Right renal cortex interstitium (tissue), 3 donors: Measurements from ENCODE around the gene PLK5. TPM values are rescaled to one million over a fixed set of nuclear protein-coding genes. Genes with fewer than 3 reads are reported as not detected.
"Not testable (repeated sequence)": the region's sequence is repeated elsewhere in the genome, so short reads cannot be mapped to it uniquely, and the experiment has no call there.

Source experiments
- DNase-seq, 3 donors: peaks; one replicate each; pipeline ENCODE4 v3.0.0-alpha.2; 2013; ENCODE audit warnings: low read depth in 3 of 3, low spot score in 2 of 3
- polyA plus RNA-seq, 3 donors: library from polyadenylated mRNA; unstranded; fragments of 120-200 nt; gene quantifications; one replicate each; pipeline ENCODE4 v1.2.1, GENCODE V29; 2013; ENCODE audit not compliant: insufficient read length in 3 of 3

Gene PLK5
- polyA plus RNA-seq, 3 donors, result 0.07 to 0.16 (median 0.11) TPM

DNA sequence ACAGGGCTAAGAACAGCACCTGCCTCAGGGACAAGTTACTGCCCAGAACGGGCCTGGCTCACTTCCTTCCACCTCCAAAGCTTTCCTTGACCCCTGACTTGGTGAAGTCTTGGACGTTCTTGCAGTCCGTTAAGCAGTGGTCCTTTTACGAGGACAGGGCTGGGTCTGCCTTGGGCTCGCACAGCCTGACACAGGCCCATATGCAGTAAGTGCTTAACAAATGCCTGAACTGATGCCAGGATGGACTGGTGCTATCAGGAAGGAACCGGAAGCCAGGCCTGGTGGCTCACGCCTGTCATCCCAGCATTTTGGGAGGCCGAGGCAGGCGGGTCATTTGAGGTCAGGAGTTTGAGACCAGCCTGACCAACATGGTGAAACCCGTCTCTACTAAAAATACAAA is 1.8 kb upstream of the PLK5 start:
- DNase-seq, result no peak

DNA sequence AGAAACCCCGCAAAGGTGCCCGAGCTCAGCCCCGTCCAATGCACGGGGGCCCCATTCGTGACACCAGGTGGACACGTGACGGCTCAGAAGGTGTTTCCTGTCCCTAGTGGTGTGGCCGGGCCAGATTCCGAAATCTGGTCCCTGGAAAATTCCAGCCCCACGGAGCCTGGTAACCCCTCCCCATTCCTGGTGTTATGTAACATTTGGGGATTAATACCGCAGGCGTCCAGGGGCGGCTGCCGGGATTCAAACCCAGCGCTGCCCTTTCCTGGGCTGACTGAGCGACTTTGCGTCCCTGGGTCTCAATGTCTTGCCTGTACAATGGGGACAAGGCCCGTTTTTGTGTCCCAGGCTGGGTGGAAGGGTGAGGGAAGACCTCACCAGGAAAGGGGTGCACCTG is 1.0 kb upstream of the PLK5 start:
- no peak for DNase-seq

- no peak for DNase-seq
Observed at GRCh38 chr19:1524287-1524971, 552 bp downstream of the PLK5 start.

DNA sequence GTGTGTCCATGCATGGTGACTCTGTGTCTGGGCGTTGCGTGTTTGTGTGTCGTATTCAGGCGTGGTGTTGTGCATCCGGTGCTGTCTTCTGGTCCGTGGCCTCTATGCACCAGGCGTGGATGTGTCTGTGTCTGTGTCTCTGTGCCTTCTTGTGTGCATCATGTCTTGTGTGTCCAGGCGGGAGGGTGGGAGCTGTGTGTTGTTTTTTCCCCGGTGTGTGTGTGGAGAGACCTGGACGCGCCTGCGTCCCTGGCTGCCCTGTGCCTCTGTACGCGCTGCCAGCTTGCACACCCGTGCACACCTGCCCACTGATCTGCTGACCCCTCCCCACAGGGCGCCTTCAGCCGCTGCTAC is 1.1 kb downstream of the PLK5 start:
- no peak for DNase-seq

DNA sequence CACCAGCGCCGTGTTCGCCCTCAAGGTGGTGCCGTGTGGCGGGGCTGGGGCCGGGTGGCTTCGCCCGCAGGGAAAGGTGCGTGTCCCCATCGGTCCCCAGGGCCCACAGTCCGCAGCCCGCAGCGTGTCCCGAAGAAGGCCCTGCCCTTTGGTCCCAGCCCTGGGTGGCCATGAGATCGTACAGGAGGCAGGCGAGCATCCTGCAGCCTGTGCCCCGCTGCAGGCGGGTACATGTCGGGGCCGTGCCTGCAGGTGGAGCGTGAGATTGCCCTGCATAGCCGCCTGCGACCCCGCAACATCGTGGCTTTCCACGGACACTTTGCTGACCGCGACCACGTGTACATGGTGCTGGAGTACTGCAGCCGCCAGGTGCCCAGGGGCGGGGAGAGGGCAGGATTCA is 1.5 kb downstream of the PLK5 start:
- DNase-seq, result no peak

DNA sequence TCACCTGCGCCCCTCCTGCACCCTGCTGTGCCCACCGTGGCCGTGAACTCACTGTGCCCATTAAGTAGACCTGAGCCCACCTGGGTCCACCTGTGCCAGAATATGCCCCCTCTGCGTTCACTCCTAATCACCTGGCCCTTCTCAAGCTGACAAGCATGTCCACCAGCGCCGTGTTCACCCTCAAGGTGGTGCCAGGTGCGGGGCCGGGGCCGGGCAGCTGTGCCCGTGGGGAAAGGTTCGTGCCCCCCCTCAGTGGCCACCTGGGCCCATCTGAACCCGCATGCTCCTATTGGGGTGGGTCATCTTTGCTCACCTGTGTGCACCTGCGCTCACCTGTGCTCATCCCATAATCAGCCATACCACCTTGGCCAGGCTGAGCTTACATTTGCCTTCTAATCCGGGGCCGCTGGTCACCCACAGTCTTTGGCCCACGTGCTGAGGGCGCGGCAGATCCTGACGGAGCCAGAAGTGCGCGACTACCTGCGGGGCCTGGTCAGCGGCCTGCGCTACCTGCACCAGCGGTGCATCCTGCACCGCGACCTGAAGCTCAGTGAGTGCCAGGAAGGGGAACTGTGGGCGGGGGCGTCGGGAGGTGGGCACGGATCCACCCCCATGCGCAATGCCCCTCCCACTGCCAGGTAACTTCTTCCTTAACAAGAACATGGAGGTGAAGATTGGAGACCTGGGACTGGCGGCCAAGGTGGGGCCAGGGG is 2.3 kb downstream of the PLK5 start:
- DNase-seq, result no peak

DNA sequence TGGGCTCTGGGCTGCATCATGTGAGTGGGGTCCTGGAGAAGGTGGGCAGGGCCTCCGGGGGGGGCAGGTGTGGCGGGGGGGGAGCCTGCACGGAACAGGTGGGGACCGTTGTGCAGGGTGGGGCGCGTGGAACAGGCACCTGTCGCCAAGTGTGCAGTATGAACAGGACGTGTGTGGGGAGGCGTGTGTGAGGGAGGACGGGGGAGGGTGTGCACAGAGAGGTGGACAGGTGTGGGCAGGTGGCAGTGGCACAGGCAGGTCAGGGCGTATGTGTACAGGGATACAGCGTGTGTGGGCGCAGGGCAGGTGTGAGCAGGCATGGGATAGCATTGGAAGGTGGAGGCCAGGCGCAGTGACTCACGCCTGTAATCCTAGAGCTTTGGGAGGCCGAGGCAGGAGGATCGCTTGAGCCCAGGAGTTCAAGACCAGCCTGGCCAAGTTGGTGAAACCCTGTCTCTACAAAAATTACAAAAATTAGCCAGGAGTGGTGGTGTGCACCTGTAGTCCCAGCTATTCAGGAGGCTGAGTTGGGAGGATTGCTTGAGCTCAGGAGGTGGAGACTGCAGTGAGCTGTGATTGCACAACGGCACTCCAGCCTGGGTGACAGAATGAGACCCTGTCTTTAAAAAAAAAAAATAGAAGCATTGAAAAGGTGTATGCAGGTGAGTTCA is 3.2 kb downstream of the PLK5 start:
- no peak for DNase-seq

DNA sequence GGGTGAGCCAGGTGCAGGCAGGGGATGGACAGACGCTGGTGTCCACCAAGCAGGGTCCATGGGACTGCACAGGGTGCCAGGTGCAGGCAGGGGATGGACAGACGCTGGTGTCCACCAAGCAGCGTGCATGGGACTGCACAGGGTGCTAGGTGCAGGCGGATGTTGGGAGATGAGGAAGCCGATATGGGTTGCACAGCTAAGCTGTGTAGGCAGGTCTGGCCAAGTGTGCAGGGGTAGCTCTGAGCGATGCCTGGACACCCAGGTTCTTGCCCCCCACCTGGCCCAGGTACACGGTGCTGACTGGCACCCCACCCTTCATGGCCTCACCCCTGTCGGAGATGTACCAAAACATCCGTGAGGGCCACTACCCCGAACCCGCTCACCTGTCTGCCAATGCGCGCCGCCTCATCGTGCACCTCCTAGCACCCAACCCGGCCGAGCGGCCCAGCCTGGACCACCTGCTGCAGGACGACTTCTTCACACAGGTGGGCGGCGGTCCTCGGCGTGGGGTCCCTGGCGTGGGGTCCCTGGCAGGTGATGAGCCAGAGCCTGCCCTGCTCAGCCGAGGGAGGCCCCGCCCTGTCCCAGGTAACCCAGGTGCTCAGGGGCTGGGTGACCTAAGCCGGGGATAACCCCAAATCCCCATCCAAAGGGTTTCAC is 3.9 kb downstream of the PLK5 start:
- no peak for DNase-seq

DNA sequence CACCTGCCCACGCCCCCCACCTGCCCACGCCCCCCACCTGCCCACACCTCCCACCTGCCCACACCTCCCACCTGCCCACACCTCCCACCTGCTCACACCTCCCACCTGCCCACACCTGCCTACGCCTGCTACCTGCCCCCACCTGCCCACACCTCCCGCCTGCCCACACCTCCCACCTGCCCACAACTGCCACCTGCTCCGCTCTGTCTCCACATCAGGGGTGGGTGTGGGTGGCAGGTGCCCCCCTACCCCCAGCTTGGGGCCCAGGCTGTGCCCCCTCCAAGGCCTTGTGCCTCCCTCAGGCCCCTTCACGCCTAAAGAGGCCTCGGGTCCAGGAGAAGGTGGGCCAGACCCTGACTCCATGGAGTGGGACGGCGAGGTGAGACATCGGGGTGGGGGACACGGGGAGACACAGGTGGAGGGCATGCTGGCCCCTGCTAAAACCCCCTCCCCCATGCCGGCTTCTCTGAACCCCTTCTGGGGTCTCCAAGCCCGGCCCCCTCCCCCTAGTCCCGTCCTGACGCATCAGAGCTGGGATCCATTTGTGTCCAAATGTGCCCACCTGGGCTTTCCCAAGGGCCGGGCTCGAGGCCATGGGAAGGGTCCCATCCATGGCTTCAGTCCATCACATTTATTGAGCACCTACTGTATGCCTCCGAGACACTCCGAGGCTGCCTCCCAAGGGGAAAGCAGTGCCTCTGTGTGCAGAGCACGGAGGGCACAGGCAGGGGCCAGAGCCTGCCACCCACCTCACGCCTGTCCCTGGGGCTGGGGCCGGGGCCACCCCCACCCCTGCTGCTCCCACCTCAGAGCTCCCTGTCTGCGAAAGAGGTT is 4.9 kb downstream of the PLK5 start:
- DNase-seq, result no peak

DNA sequence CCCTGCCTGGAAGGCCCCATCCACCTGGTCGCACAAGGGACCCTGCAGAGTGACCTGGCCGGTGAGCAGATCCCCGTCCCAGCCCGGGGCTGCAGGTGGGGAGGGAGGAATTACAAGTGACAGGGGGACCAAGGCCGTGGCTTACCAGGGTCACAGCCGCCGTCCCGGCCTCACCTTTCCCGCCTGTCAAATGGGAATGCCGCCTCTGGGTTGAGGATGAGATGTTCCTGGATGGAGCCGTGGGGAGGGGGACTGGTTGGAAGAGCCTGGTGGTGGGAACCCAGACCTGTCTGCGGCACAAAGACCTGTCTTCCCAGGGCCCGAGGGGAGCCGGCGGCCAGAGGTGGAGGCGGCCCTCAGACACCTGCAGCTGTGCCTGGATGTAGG is 5.5 kb downstream of the PLK5 start:
- no peak for DNase-seq

- not testable (repeated sequence) for DNase-seq
Observed at GRCh38 chr19:1530856-1531255, 7.0 kb downstream of the PLK5 start.

DNA sequence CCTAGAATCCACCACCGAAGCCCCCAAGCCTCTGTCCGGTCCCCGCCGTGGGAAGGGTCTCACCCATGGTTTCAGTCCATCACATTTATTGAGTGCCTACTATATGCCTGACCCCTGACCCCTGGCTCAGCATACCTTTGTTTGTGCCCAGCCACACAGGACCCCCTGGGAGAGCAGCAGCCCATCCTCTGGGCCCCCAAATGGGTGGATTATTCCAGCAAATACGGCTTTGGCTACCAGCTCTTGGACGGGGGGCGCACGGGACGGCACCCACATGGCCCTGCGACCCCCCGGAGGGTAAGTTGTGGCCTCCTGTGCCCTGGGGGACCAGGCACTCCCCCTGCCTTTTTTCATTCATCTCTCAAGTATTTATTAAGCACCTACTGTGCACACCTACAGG is 7.7 kb downstream of the PLK5 start:
- no peak for DNase-seq

DNA sequence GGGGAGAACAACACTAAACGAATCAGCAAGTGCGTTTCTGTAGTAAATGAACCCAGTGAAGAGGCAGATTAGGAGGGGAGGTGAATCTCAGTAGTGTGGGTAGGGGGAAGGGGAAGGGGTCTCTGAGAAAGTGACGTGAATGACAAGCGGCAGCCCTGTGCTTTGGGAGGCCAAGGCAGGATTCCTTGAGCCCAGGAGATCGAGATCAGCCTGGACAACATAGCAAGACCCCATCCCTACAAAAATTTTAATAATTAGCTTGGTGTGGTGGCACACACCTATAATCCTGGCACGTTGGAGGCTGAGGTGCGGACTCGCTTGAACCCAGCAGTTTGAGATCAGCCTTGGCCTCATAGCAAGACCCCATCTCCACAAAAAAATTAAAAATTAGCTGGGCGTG is 8.1 kb downstream of the PLK5 start:
- no peak for DNase-seq

DNA sequence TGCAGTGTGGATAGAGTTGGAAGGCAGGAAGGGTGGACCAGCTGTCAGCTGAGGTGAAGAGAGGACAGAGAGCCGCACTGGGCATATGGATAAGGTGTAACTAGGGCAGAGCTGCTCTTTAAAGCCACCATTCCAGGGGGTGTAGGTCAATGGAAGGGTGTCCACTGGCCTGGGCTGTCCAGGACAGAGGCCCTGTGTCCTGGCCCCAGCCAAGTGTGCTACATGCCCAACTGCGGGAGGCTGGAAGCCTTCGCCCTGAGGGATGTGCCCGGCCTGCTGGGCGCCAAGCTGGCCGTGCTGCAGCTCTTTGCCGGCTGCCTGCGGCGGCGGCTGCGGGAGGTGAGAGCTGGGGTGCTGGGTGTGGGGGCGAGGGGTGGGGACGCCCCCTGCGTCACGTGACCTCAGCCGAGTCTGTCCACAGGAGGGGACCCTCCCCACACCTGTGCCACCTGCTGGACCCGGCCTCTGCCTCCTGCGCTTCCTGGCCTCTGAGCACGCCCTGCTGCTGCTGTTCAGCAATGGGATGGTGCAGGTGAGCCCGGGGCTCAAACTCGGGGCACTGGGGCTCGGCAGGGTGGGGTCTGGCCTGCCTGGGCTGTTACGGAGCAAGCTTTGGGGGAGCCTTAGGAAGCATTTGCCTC is 9.8 kb downstream of the PLK5 start:
- no peak for DNase-seq

GRCh38 chr19:1534972-1535371 is 11.1 kb downstream of the PLK5 start:
- no peak for DNase-seq

DNA sequence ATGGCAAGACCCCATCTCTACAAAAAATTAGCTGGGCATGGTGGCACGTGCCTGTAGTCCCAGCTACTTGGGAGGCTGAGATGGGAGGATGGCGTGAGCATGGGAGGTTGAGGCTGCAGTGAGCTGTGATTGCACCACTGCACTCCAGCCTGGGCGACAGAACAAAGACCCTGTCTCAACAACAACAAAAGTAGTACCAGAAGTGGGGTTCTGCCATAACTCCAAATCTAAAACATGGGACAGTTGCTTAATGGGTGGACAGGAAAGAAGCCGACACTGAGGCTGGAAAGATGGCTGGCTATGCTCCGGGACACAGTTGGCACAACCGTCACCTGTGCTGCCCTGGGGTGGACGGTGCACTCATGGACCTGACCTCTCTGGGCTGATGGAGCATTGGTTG is 11.8 kb downstream of the PLK5 start:
- not testable (repeated sequence) for DNase-seq

GRCh38 chr19:1538978-1539377 is 15.1 kb downstream of the PLK5 start:
- DNase-seq, result no peak

DNA sequence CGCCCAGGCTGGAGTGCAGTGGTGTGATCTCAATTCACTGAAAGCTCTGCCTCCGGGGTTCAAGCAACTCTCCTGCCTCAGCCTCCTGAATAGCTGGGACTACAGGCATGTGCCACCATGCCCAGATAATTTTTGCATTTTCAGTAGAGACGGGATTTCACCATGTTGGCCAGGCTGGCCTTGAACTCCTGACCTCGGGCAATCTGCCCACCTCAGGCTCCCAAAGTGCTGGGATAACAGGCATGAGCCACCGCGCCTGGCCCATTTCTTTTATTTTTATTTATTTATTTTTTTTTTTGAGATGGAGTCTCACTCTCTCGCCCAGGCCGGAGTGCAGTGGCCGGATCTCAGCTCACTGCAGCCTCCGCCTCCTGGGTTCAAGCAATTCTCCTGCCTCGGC is 15.9 kb downstream of the PLK5 start:
- not testable (repeated sequence) for DNase-seq

DNA sequence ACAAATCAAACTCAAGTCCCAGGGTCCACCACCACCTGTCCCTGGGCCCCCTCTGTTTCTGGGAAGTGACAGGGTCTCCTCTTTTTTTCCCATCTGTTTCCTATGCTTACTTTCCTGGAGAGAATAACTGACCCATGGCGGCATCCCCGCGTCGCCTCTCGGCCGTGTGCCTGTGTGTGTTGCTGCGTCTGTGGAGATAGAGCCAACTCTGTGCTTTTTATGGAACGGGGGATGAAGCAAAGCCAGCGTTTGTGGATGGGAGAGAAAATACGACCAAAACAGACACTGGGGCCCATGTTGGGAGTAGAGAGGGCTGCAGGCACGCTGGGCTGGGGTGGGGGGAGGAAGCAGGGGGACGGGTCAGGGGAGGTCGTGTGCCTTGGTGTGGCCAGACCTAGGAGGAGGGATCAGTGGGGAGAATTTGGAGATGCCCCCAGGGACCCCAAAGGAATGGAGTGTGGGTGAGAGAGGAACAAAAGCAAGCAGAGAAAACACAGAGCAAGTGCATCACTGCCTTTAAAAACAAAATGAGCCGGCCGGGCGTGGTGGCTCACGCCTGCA is 16.6 kb downstream of the PLK5 start:
- DNase-seq, result no peak
